AG04450 (cell line): ENCODE data around the gene PALLD. TPM values are rescaled to one million over a fixed set of nuclear protein-coding genes. Genes with fewer than 3 reads are reported as not detected.

ENCODE experiments used
- CTCF ChIA-PET: fragments of 300-600, 350-600 bp; formaldehyde crosslinking; extraction: SDS; loops from one replicate; lab custom pipeline; 2022; ENCODE audit warnings: antibody characterized with exemption, inconsistent platforms; lab: Charles Lee
- POLR2A ChIA-PET: fragments of 350-600 bp; formaldehyde crosslinking; extraction: SDS; loops from one replicate; lab custom pipeline; 2021; ENCODE audit warnings: antibody characterized with exemption, inconsistent platforms; lab: Yijun Ruan, JAX
- DNase-seq: peaks from one replicate; pipeline ENCODE4 v3.0.0-alpha.2; 2011; ENCODE audit warnings: low read depth, low spot score
- H3K27ac ChIP-seq: one replicate; pipeline ENCODE4 v1.5.1; 2012; ENCODE audit warnings: low read depth, low read length, control low read depth
- H3K27me3 ChIP-seq: one replicate; pipeline ENCODE4 v1.6.0; 2012; ENCODE audit warnings: low read length; ENCODE audit not compliant: control insufficient read depth, insufficient read depth
- H3K4me3 ChIP-seq: 2 replicates; pipeline ENCODE4 v1.5.1; 2011; ENCODE audit warnings: mild to moderate bottlenecking, low read depth, low read length, control low read depth
- H3K9me3 ChIP-seq: 2 replicates; pipeline ENCODE4 v1.5.1; 2012; ENCODE audit warnings: low read length; ENCODE audit not compliant: control insufficient read depth, insufficient read depth
- polyA plus RNA-seq: library from polyadenylated mRNA; depleted of rRNA; stranded (reverse); fragments of >200 nt; gene quantifications from 2 replicates; pipeline ENCODE4 v1.2.3, GENCODE V29; 2011
- TF ChIP-seq, protein P1 (sequence below): IDR thresholded peaks from 2 replicates; pipeline ENCODE4 v1.5.1; 2011; ENCODE audit warnings: low read depth, low read length, control low read depth, inconsistent platforms

Gene PALLD
- polyA plus RNA-seq, 1 experiment: 159 TPM

DNA sequence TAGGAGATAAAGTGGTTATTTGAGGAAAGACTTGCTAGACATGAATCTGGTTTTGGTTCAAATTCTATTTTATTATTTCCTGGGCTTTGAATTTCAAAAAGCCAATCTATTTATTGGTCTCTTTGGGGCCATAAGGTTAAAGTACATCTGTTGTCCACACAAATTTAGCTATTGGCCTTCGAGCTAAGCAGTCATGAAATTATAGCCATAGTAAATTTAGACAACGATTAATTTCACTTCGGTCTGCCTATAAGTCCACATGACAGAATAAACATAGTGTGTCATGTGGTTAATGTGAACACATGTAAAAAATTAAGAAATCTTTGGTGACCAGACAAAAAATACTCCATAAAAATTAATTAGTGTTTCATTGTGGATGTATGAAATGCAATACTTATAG, 161.9 kb downstream of the PALLD start:
- H3K27ac ChIP-seq: no peak overlapping the region
- DNase-seq: no peak
- CTCF ChIA-PET: interaction anchor here (0.7 to 1.8 kb wide), 4 partner anchors 16 to 263 kb away, joined by 3 to 6 read pairs (median 3); no protein-coding TSS in a partner anchor
- no peaks in the 10 kb centered on the region for H3K9me3 ChIP-seq
- no peaks in the 10 kb centered on the region for H3K27me3 ChIP-seq
- TF ChIP-seq, protein P1, sequence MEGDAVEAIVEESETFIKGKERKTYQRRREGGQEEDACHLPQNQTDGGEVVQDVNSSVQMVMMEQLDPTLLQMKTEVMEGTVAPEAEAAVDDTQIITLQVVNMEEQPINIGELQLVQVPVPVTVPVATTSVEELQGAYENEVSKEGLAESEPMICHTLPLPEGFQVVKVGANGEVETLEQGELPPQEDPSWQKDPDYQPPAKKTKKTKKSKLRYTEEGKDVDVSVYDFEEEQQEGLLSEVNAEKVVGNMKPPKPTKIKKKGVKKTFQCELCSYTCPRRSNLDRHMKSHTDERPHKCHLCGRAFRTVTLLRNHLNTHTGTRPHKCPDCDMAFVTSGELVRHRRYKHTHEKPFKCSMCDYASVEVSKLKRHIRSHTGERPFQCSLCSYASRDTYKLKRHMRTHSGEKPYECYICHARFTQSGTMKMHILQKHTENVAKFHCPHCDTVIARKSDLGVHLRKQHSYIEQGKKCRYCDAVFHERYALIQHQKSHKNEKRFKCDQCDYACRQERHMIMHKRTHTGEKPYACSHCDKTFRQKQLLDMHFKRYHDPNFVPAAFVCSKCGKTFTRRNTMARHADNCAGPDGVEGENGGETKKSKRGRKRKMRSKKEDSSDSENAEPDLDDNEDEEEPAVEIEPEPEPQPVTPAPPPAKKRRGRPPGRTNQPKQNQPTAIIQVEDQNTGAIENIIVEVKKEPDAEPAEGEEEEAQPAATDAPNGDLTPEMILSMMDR: no peak
- POLR2A ChIA-PET: no interaction called here
- H3K4me3 ChIP-seq: no peak overlapping the region

GRCh38 chr4:168659741-168660465, 163.1 kb downstream of the PALLD start:
- Histone ChIP-seq H3K27ac (no peak overlapping the region), H3K9me3 (no peaks in the 10 kb centered on the region), H3K4me3 (no peak overlapping the region), H3K27me3 (no peaks in the 10 kb centered on the region)
- TF ChIP-seq, protein P1: no peak
- CTCF ChIA-PET: interaction anchor here (1.0 kb wide), 2 partner anchors 48 to 262 kb away, joined by 3 read pairs; no protein-coding TSS in a partner anchor
- no peak for DNase-seq
- POLR2A ChIA-PET: no interaction called here

GRCh38 chr4:168662297-168662984, 165.6 kb downstream of the PALLD start:
- Histone ChIP-seq H3K27me3 (no peaks in the 10 kb centered on the region), H3K27ac (no peak overlapping the region), H3K9me3 (no peaks in the 10 kb centered on the region), H3K4me3 (no peak overlapping the region)
- DNase-seq: no peak
- CTCF ChIA-PET: interaction anchor here (1.0 kb wide), 1 partner anchor 20 kb away, joined by 3 read pairs; no protein-coding TSS in a partner anchor
- TF ChIP-seq, protein P1: no peak
- POLR2A ChIA-PET: no interaction called here

DNA sequence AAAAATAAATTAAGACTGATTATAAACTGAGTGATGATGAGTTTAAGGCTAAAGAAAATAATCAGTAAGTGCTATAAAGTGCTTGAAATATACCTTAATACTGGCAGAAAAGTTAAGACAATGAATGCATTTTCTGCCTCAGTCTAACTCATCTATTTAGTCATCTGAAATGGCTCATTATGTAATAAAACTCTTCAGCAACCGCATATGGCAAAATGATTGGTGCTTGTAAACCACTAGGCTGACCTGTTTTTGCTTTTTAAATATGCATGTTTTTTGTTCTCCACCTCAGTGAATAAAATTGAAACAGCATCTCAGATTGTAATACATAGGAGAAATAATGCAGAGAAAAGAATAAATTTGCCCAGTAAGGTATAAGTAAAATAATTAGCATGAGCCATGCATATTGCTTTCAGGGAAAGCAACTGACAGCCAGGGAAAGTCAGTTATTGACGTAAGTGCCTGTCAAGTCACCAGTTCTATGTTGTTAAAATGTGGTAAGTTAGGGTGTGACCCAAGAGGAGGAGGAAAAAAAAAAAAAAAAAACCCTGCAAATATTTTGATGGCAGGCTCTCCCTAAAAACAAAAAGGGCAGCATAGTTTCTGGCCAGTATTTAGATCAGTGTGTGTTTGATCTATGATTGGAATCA, 167.5 kb downstream of the PALLD start:
- DNase-seq: no peak
- Histone ChIP-seq H3K4me3 (no peak overlapping the region), H3K27ac (no peak overlapping the region), H3K9me3 (no peaks in the 10 kb centered on the region), H3K27me3 (no peaks in the 10 kb centered on the region)
- ChIA-PET CTCF (no interaction called here), POLR2A (no interaction called here)
- TF ChIP-seq, protein P1: no peak
